ENCODE results near the gene GPR55. TPM values are rescaled to one million over a fixed set of nuclear protein-coding genes. Genes with fewer than 3 reads are reported as not detected.

GPR55 gene
- total and polyA plus RNA-seq, 4 experiments from 2014 or later, result 2.4 to 8.3 (median 8.1) TPM; not detected in 1

DNA sequence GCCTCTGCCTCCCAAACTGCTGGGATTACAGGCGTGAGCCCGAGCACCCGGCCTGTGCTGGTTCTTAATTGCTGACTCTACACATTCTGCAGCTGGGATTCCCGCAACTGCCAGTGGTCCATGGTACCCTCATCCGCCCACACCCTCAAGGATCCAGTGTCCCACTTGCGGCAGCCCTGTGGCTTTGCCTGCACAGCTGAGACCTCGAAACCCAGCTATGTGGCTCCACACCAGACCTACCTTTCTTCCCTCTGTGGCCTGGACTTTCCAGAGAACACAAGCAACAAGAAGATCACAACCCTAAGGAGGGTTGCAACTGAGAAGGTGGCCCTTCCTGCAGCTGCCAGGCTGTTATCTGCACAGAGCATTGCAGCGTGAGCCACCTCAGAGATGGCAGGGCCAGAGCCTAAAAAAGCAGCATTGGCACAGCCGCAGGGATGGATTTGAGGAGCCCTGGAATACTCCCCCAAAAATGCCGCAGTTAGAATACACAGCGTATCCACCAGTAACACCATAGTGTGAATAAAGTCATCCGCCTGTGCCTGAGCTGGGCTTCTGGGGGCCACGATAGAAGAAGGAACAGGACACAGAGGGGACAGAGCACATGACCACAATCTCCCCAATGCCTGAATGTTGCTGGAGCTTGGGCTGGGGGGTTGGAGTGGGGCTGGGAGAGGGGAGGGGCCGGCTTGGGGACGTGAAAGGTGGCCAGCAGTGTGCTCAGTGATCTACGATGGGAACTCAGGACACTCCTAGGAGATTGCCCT lies 1.9 kb downstream of the GPR55 start:
- ChIA-PET CTCF (ENCODE audit: partially characterized antibody) (interaction anchor here (0.9 to 5.3 kb wide), 4 partner anchors 13 to 99 kb away, joined by 3 to 67 read pairs (median 6); no protein-coding TSS in a partner anchor), POLR2A (ENCODE audit: partially characterized antibody) (interaction anchor here (0.9 to 2.8 kb wide), 3 partner anchors 10 to 62 kb away, joined by 3 to 12 read pairs (median 3); no protein-coding TSS in a partner anchor)
- Mint-ChIP-seq H3K9me3 (no peaks in the 10 kb centered on the region), H3K36me3 (no peaks in the 10 kb centered on the region), H3K27me3 (peaks cover 2% of the 10 kb centered on the region in 2 donors), H3K27ac (peak overlapping the region in 2 of 7 donors; percentile 7 to 70), H3K4me3 (peak overlapping the region in 6 of 8 donors; percentile 36 to 93 (median 77)), H3K4me1 (peaks cover 25 to 53% (median 35%) of the 10 kb centered on the region in 4 donors)
- H3K27ac ChIP-seq (ENCODE audit: low read depth, low read length), result no peak overlapping the region
- H3K36me3 ChIP-seq (ENCODE audit: insufficient read depth, low read length), result no peaks in the 10 kb centered on the region
- no peak for DNase-seq
- no peaks in the 10 kb centered on the region for H3K27me3 ChIP-seq (ENCODE audit: insufficient read depth, low read length)
- H3K4me3 ChIP-seq (ENCODE audit: low read length in 2 of 2), result no peak overlapping the region
- no peaks in the 10 kb centered on the region for H3K9me3 ChIP-seq (ENCODE audit: control insufficient read depth in 1 of 2, low read length in 2 of 2)
- intact Hi-C loops (cut with micrococcal nuclease), result no loop called here
- peaks cover 24% of the 10 kb centered on the region for H3K4me1 ChIP-seq (ENCODE audit: insufficient read depth, low read length)

- peak overlapping the region in 6 of 8 donors; percentile 6 to 60 (median 30) for H3K4me3 Mint-ChIP-seq
- intact Hi-C loops (cut with micrococcal nuclease), result no loop called here
Measured at GRCh38 chr2:230921806-230922595, 3.0 kb downstream of the GPR55 start.

DNA sequence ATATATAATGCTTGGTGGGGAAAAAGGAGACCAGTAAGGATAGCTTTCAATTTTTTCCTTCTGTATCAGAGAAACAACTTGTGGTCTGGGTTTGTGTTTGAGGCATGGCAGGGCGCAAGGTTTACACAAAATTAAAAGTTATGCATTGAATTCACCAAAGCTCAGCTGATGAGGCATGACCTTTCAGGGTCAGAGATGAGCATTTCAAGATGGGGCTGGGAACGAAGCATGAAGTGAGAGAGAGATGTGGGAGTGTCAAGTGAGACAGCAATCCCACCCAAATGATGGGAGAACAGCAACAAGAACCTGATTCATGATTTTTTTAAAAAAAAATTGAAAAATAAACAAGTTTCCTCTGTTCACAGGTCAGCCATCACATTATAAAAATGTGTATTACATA lies 4.9 kb downstream of the GPR55 start:
- no peaks in the 10 kb centered on the region for H3K27me3 ChIP-seq (ENCODE audit: insufficient read depth, low read length)
- Mint-ChIP-seq H3K36me3 (peaks cover 0 to 4% of the 10 kb centered on the region in 2 donors), H3K4me3 (peak overlapping the region; percentile 1 to 75 (median 55)), H3K4me1 (peaks cover 25 to 48% (median 34%) of the 10 kb centered on the region in 4 donors), H3K27me3 (peaks cover 2 to 3% of the 10 kb centered on the region in 2 donors), H3K27ac (peak overlapping the region in 5 of 7 donors; percentile 2 to 74 (median 13)), H3K9me3 (no peaks in the 10 kb centered on the region)
- H3K36me3 ChIP-seq (ENCODE audit: insufficient read depth, low read length), result no peaks in the 10 kb centered on the region
- H3K4me1 ChIP-seq (ENCODE audit: insufficient read depth, low read length), result peaks cover 24% of the 10 kb centered on the region
- ChIA-PET POLR2A (ENCODE audit: partially characterized antibody) (no interaction called here), CTCF (ENCODE audit: partially characterized antibody) (interaction anchor here (1.3 to 2.1 kb wide), 2 partner anchors 18 to 67 kb away, joined by 4 to 10 read pairs; no protein-coding TSS in a partner anchor)
- no peaks in the 10 kb centered on the region for H3K9me3 ChIP-seq (ENCODE audit: control insufficient read depth in 1 of 2, low read length in 2 of 2)
- intact Hi-C loops (cut with micrococcal nuclease), result no loop called here
- no peak overlapping the region for H3K27ac ChIP-seq (ENCODE audit: low read depth, low read length)
- H3K4me3 ChIP-seq (ENCODE audit: low read length in 2 of 2), result no peak overlapping the region
- DNase-seq, result no peak

More at GRCh38 chr2:230921806-230922595, 3.0 kb downstream of the GPR55 start:
- H3K27ac Mint-ChIP-seq, result peak overlapping the region in 2 of 7 donors; percentile 14 to 48
- H3K9me3 Mint-ChIP-seq, result no peaks in the 10 kb centered on the region
- ChIA-PET POLR2A (ENCODE audit: partially characterized antibody) (no interaction called here), CTCF (ENCODE audit: partially characterized antibody) (interaction anchor here (1.3 to 2.1 kb wide), 2 partner anchors 65 to 98 kb away, joined by 3 to 10 read pairs; no protein-coding TSS in a partner anchor)
- Histone ChIP-seq H3K27ac (ENCODE audit: low read depth, low read length) (no peak overlapping the region), H3K9me3 (ENCODE audit: control insufficient read depth in 1 of 2, low read length in 2 of 2) (no peaks in the 10 kb centered on the region), H3K36me3 (ENCODE audit: insufficient read depth, low read length) (no peaks in the 10 kb centered on the region), H3K4me1 (ENCODE audit: insufficient read depth, low read length) (peaks cover 24% of the 10 kb centered on the region), H3K4me3 (ENCODE audit: low read length in 2 of 2) (no peak overlapping the region), H3K27me3 (ENCODE audit: insufficient read depth, low read length) (no peaks in the 10 kb centered on the region)
- no peak for DNase-seq
- H3K4me1 Mint-ChIP-seq, result peaks cover 25 to 53% (median 38%) of the 10 kb centered on the region in 4 donors
- no peaks in the 10 kb centered on the region for H3K36me3 Mint-ChIP-seq
- peaks cover 2% of the 10 kb centered on the region in 2 donors for H3K27me3 Mint-ChIP-seq

GRCh38 chr2:230919681-230920080 lies 5.4 kb downstream of the GPR55 start:
- H3K4me3 Mint-ChIP-seq, result no peak overlapping the region

GRCh38 chr2:230919240-230919639 lies 5.8 kb downstream of the GPR55 start:
- no peak overlapping the region for H3K4me3 ChIP-seq (ENCODE audit: low read length in 2 of 2)
- peaks cover 21% of the 10 kb centered on the region for H3K4me1 ChIP-seq (ENCODE audit: insufficient read depth, low read length)
- no peaks in the 10 kb centered on the region for H3K9me3 Mint-ChIP-seq
- peaks cover 3 to 4% of the 10 kb centered on the region in 2 donors for H3K27me3 Mint-ChIP-seq
- ChIA-PET CTCF (ENCODE audit: partially characterized antibody) (no interaction called here), POLR2A (ENCODE audit: partially characterized antibody) (no interaction called here)
- peak in 1 of 5 donors; percentile 12 for DNase-seq
- H3K27ac ChIP-seq (ENCODE audit: low read depth, low read length), result no peak overlapping the region
- no peak overlapping the region for H3K27ac Mint-ChIP-seq
- peaks cover 19 to 39% (median 27%) of the 10 kb centered on the region in 4 donors for H3K4me1 Mint-ChIP-seq
- H3K36me3 ChIP-seq (ENCODE audit: insufficient read depth, low read length), result no peaks in the 10 kb centered on the region
- intact Hi-C loops (cut with micrococcal nuclease), result no loop called here
- no peaks in the 10 kb centered on the region for H3K27me3 ChIP-seq (ENCODE audit: insufficient read depth, low read length)
- peak overlapping the region in 3 of 8 donors; percentile 0 to 50 (median 24) for H3K4me3 Mint-ChIP-seq
- H3K9me3 ChIP-seq (ENCODE audit: control insufficient read depth in 1 of 2, low read length in 2 of 2), result no peaks in the 10 kb centered on the region
- H3K36me3 Mint-ChIP-seq, result peaks cover 0 to 7% of the 10 kb centered on the region in 2 donors

More at GRCh38 chr2:230919681-230920080, 5.4 kb downstream of the GPR55 start:
- no peak for DNase-seq
- Mint-ChIP-seq H3K4me1 (peaks cover 23 to 43% (median 31%) of the 10 kb centered on the region in 4 donors), H3K27me3 (peaks cover 3% of the 10 kb centered on the region in 2 donors), H3K9me3 (no peaks in the 10 kb centered on the region), H3K27ac (no peak overlapping the region), H3K36me3 (peaks cover 0 to 5% of the 10 kb centered on the region in 2 donors)
- Histone ChIP-seq H3K27ac (ENCODE audit: low read depth, low read length) (no peak overlapping the region), H3K9me3 (ENCODE audit: control insufficient read depth in 1 of 2, low read length in 2 of 2) (no peaks in the 10 kb centered on the region), H3K4me3 (ENCODE audit: low read length in 2 of 2) (no peak overlapping the region), H3K36me3 (ENCODE audit: insufficient read depth, low read length) (no peaks in the 10 kb centered on the region), H3K4me1 (ENCODE audit: insufficient read depth, low read length) (peaks cover 24% of the 10 kb centered on the region), H3K27me3 (ENCODE audit: insufficient read depth, low read length) (no peaks in the 10 kb centered on the region)
- CTCF ChIA-PET (ENCODE audit: partially characterized antibody), result interaction anchor here (1.3 to 2.1 kb wide), 2 partner anchors 17 to 67 kb away, joined by 4 to 10 read pairs; no protein-coding TSS in a partner anchor
- POLR2A ChIA-PET (ENCODE audit: partially characterized antibody), result no interaction called here
- intact Hi-C loops (cut with micrococcal nuclease), result no loop called here

GRCh38 chr2:230916218-230916617 lies 8.8 kb downstream of the GPR55 start:
- peak overlapping the region in 1 of 8 donors; percentile 29 for H3K4me3 Mint-ChIP-seq
- H3K4me1 Mint-ChIP-seq, result peaks cover 10 to 20% (median 13%) of the 10 kb centered on the region in 4 donors
- H3K27ac ChIP-seq (ENCODE audit: low read depth, low read length), result no peak overlapping the region
- H3K27ac Mint-ChIP-seq, result no peak overlapping the region
- H3K27me3 ChIP-seq (ENCODE audit: insufficient read depth, low read length), result no peaks in the 10 kb centered on the region
- H3K27me3 Mint-ChIP-seq, result peaks cover 1 to 5% of the 10 kb centered on the region in 2 donors
- ChIA-PET CTCF (ENCODE audit: partially characterized antibody) (interaction anchor here (1.3 kb wide), 1 partner anchor 8 kb away, joined by 4 read pairs; no protein-coding TSS in a partner anchor), POLR2A (ENCODE audit: partially characterized antibody) (no interaction called here)
- intact Hi-C loops (cut with micrococcal nuclease), result no loop called here
- H3K36me3 Mint-ChIP-seq, result peaks cover 0 to 7% of the 10 kb centered on the region in 2 donors
- H3K9me3 Mint-ChIP-seq, result no peaks in the 10 kb centered on the region
- no peaks in the 10 kb centered on the region for H3K36me3 ChIP-seq (ENCODE audit: insufficient read depth, low read length)
- no peak overlapping the region for H3K4me3 ChIP-seq (ENCODE audit: low read length in 2 of 2)
- H3K4me1 ChIP-seq (ENCODE audit: insufficient read depth, low read length), result peaks cover 3% of the 10 kb centered on the region
- no peaks in the 10 kb centered on the region for H3K9me3 ChIP-seq (ENCODE audit: control insufficient read depth in 1 of 2, low read length in 2 of 2)
- no peak for DNase-seq

Data from CD4-positive, alpha-beta memory T cell (primary cell).